Measurements from ENCODE around the gene WFDC11.
"Not testable (repeated sequence)": the region's sequence is repeated elsewhere in the genome, so short reads cannot be mapped to it uniquely, and the experiment has no call there.

Gene WFDC11

GRCh38 chr20:45647441-45648050 is 22.5 kb downstream of the WFDC11 start:
- no peaks in the 10 kb centered on the region for H3K36me3 ChIP-seq (ENCODE audit: control insufficient read depth, insufficient read depth, low read length)
- no peaks in the 10 kb centered on the region for H3K4me1 ChIP-seq (ENCODE audit: control insufficient read depth, insufficient read depth, low read length)
- no peak overlapping the region for H3K9ac ChIP-seq (ENCODE audit: low read length)
- no peak overlapping the region for H3K4me3 ChIP-seq (ENCODE audit: low read length)
- no peaks in the 10 kb centered on the region for H3K27me3 ChIP-seq (ENCODE audit: control insufficient read depth, insufficient read depth, low read length)
- no peak overlapping the region for H3K27ac ChIP-seq (ENCODE audit: low read depth, low read length)

GRCh38 chr20:45646875-45647274 is 23.2 kb downstream of the WFDC11 start:
- Histone ChIP-seq H3K27me3 (ENCODE audit: control insufficient read depth, insufficient read depth, low read length) (no peaks in the 10 kb centered on the region), H3K4me3 (ENCODE audit: low read length) (no peak overlapping the region), H3K36me3 (ENCODE audit: control insufficient read depth, insufficient read depth, low read length) (no peaks in the 10 kb centered on the region), H3K4me1 (ENCODE audit: control insufficient read depth, insufficient read depth, low read length) (no peaks in the 10 kb centered on the region), H3K9ac (ENCODE audit: low read length) (no peak overlapping the region), H3K27ac (ENCODE audit: low read depth, low read length) (no peak overlapping the region)

GRCh38 chr20:45645869-45646268 is 24.2 kb downstream of the WFDC11 start:
- not testable (repeated sequence) for H3K27ac ChIP-seq (ENCODE audit: low read depth, low read length); H3K27me3 ChIP-seq (ENCODE audit: control insufficient read depth, insufficient read depth, low read length); H3K9ac ChIP-seq (ENCODE audit: low read length); H3K4me3 ChIP-seq (ENCODE audit: low read length); H3K36me3 ChIP-seq (ENCODE audit: control insufficient read depth, insufficient read depth, low read length); H3K4me1 ChIP-seq (ENCODE audit: control insufficient read depth, insufficient read depth, low read length)

- not testable (repeated sequence) for H3K9ac ChIP-seq (ENCODE audit: low read length); H3K4me1 ChIP-seq (ENCODE audit: control insufficient read depth, insufficient read depth, low read length); H3K27me3 ChIP-seq (ENCODE audit: control insufficient read depth, insufficient read depth, low read length); H3K4me3 ChIP-seq (ENCODE audit: low read length); H3K36me3 ChIP-seq (ENCODE audit: control insufficient read depth, insufficient read depth, low read length); H3K27ac ChIP-seq (ENCODE audit: low read depth, low read length)
Measured at GRCh38 chr20:45641076-45641475, 29.0 kb downstream of the WFDC11 start.

- Histone ChIP-seq H3K4me3 (ENCODE audit: low read length) (no peak overlapping the region), H3K27ac (ENCODE audit: low read depth, low read length) (no peak overlapping the region), H3K27me3 (ENCODE audit: control insufficient read depth, insufficient read depth, low read length) (no peaks in the 10 kb centered on the region), H3K4me1 (ENCODE audit: control insufficient read depth, insufficient read depth, low read length) (no peaks in the 10 kb centered on the region), H3K36me3 (ENCODE audit: control insufficient read depth, insufficient read depth, low read length) (no peaks in the 10 kb centered on the region), H3K9ac (ENCODE audit: low read length) (no peak overlapping the region)
Measured at GRCh38 chr20:45639687-45640086, 30.4 kb downstream of the WFDC11 start.

- H3K36me3 ChIP-seq (ENCODE audit: control insufficient read depth, insufficient read depth, low read length), result no peaks in the 10 kb centered on the region
- H3K4me1 ChIP-seq (ENCODE audit: control insufficient read depth, insufficient read depth, low read length), result no peaks in the 10 kb centered on the region
- H3K4me3 ChIP-seq (ENCODE audit: low read length), result no peak overlapping the region
- H3K9ac ChIP-seq (ENCODE audit: low read length), result no peak overlapping the region
- H3K27me3 ChIP-seq (ENCODE audit: control insufficient read depth, insufficient read depth, low read length), result no peaks in the 10 kb centered on the region
- H3K27ac ChIP-seq (ENCODE audit: low read depth, low read length), result no peak overlapping the region
Measured at GRCh38 chr20:45636513-45636912, 33.5 kb downstream of the WFDC11 start.

GRCh38 chr20:45631184-45631583 is 38.9 kb downstream of the WFDC11 start, which contains the start of gene WFDC9:
Gene WFDC9, minus strand, starts transcription at chr20:45631284. Its CDS starts 21,103 bp downstream, at chr20:45610181.
- H3K4me1 ChIP-seq (ENCODE audit: control insufficient read depth, insufficient read depth, low read length), result no peaks in the 10 kb centered on the region
- H3K27me3 ChIP-seq (ENCODE audit: control insufficient read depth, insufficient read depth, low read length), result no peaks in the 10 kb centered on the region
- no peak within 1 kb of the TSS for H3K27ac ChIP-seq (ENCODE audit: low read depth, low read length)
- H3K4me3 ChIP-seq (ENCODE audit: low read length), result no peak within 1 kb of the TSS
- no peak within 1 kb of the TSS for H3K9ac ChIP-seq (ENCODE audit: low read length)
- H3K36me3 ChIP-seq (ENCODE audit: control insufficient read depth, insufficient read depth, low read length), result no peaks in the 10 kb centered on the region

GRCh38 chr20:45630371-45630770 is 39.7 kb downstream of the WFDC11 start:
- H3K27ac ChIP-seq (ENCODE audit: low read depth, low read length), result no peak overlapping the region
- H3K4me1 ChIP-seq (ENCODE audit: control insufficient read depth, insufficient read depth, low read length), result no peaks in the 10 kb centered on the region
- H3K27me3 ChIP-seq (ENCODE audit: control insufficient read depth, insufficient read depth, low read length), result no peaks in the 10 kb centered on the region
- no peak overlapping the region for H3K9ac ChIP-seq (ENCODE audit: low read length)
- H3K4me3 ChIP-seq (ENCODE audit: low read length), result no peak overlapping the region
- no peaks in the 10 kb centered on the region for H3K36me3 ChIP-seq (ENCODE audit: control insufficient read depth, insufficient read depth, low read length)

- Histone ChIP-seq H3K36me3 (ENCODE audit: control insufficient read depth, insufficient read depth, low read length) (no peaks in the 10 kb centered on the region), H3K4me1 (ENCODE audit: control insufficient read depth, insufficient read depth, low read length) (no peaks in the 10 kb centered on the region), H3K27ac (ENCODE audit: low read depth, low read length) (no peak within 1 kb of the TSS), H3K9ac (ENCODE audit: low read length) (no peak within 1 kb of the TSS), H3K27me3 (ENCODE audit: control insufficient read depth, insufficient read depth, low read length) (no peaks in the 10 kb centered on the region), H3K4me3 (ENCODE audit: low read length) (no peak within 1 kb of the TSS)
Measured at GRCh38 chr20:45629496-45630100, 40.4 kb downstream of the WFDC11 start, which contains the start of gene WFDC10A. Gene WFDC10A, plus strand, starts transcription at chr20:45629739. Its CDS starts 75 bp downstream, at chr20:45629814.

GRCh38 chr20:45626540-45626939 is 43.5 kb downstream of the WFDC11 start:
- no peaks in the 10 kb centered on the region for H3K27me3 ChIP-seq (ENCODE audit: control insufficient read depth, insufficient read depth, low read length)
- H3K9ac ChIP-seq (ENCODE audit: low read length), result no peak overlapping the region
- H3K4me3 ChIP-seq (ENCODE audit: low read length), result no peak overlapping the region
- no peak overlapping the region for H3K27ac ChIP-seq (ENCODE audit: low read depth, low read length)
- H3K36me3 ChIP-seq (ENCODE audit: control insufficient read depth, insufficient read depth, low read length), result no peaks in the 10 kb centered on the region
- no peaks in the 10 kb centered on the region for H3K4me1 ChIP-seq (ENCODE audit: control insufficient read depth, insufficient read depth, low read length)

GRCh38 chr20:45621593-45621992 is 48.4 kb downstream of the WFDC11 start:
- Histone ChIP-seq H3K9ac (ENCODE audit: low read length) (no peak overlapping the region), H3K27me3 (ENCODE audit: control insufficient read depth, insufficient read depth, low read length) (no peaks in the 10 kb centered on the region), H3K27ac (ENCODE audit: low read depth, low read length) (no peak overlapping the region), H3K4me1 (ENCODE audit: control insufficient read depth, insufficient read depth, low read length) (no peaks in the 10 kb centered on the region), H3K36me3 (ENCODE audit: control insufficient read depth, insufficient read depth, low read length) (no peaks in the 10 kb centered on the region), H3K4me3 (ENCODE audit: low read length) (no peak overlapping the region)

- Histone ChIP-seq H3K27ac (ENCODE audit: low read depth, low read length) (no peak overlapping the region), H3K27me3 (ENCODE audit: control insufficient read depth, insufficient read depth, low read length) (no peaks in the 10 kb centered on the region), H3K9ac (ENCODE audit: low read length) (no peak overlapping the region), H3K4me1 (ENCODE audit: control insufficient read depth, insufficient read depth, low read length) (no peaks in the 10 kb centered on the region), H3K4me3 (ENCODE audit: low read length) (no peak overlapping the region), H3K36me3 (ENCODE audit: control insufficient read depth, insufficient read depth, low read length) (no peaks in the 10 kb centered on the region)
Measured at GRCh38 chr20:45617591-45617990, 52.4 kb downstream of the WFDC11 start.

- Histone ChIP-seq H3K36me3 (ENCODE audit: control insufficient read depth, insufficient read depth, low read length) (no peaks in the 10 kb centered on the region), H3K27me3 (ENCODE audit: control insufficient read depth, insufficient read depth, low read length) (no peaks in the 10 kb centered on the region), H3K9ac (ENCODE audit: low read length) (no peak overlapping the region), H3K27ac (ENCODE audit: low read depth, low read length) (no peak overlapping the region), H3K4me3 (ENCODE audit: low read length) (no peak overlapping the region), H3K4me1 (ENCODE audit: control insufficient read depth, insufficient read depth, low read length) (no peaks in the 10 kb centered on the region)
Measured at GRCh38 chr20:45612314-45612713, 57.7 kb downstream of the WFDC11 start.

Data from rectal smooth muscle tissue (tissue), 1 donor.